PC-9 (cell line): ENCODE data around the gene APIP. TPM values are rescaled to one million over a fixed set of nuclear protein-coding genes. Genes with fewer than 3 reads are reported as not detected.
A peak's percentile ranks its signal among the peaks of the same experiment; 100 is the strongest.

Source experiments
- BruUV-seq: library from RNA; stranded (reverse); fragments of 400-500 nt; replicated peaks from 2 replicates; lab custom pipeline; 2021; lab: Mats Ljungman, UMichigan
- CTCF ChIA-PET: fragments of 300-600 bp; sonication (Branson Sonifier 250); formaldehyde crosslinking; loops from one replicate; lab custom pipeline; 2022; ENCODE audit warnings: antibody characterized with exemption; lab: Charles Lee
- POLR2A ChIA-PET: fragments of 300-600 bp; sonication (Branson Sonifier 250); formaldehyde crosslinking; loops from one replicate; lab custom pipeline; 2022; ENCODE audit warnings: antibody characterized with exemption; ENCODE audit not compliant: unreplicated experiment; lab: Charles Lee
- DNase-seq, 2 experiments: peaks; one replicate each; pipeline versions ENCODE4 v3.0.0 to v3.0.0-alpha.2; 2015 to 2022; ENCODE audit warnings: mixed read lengths in 1 of 2
- H2AFZ ChIP-seq: fragments of 200-600 bp; sonication (generic); 2 replicates; pipeline ENCODE4 v1.8.1; 2017; ENCODE audit warnings: antibody characterized with exemption
- H3F3A ChIP-seq: fragments of 200-600 bp; sonication (generic); 2 replicates; pipeline ENCODE4 v1.8.1; 2017; ENCODE audit warnings: antibody characterized with exemption, mild to moderate bottlenecking, low read depth; ENCODE audit not compliant: insufficient read depth
- H3K27ac ChIP-seq: fragments of 200-600 bp; sonication (generic); 2 replicates; pipeline ENCODE4 v1.6.1; 2016; ENCODE audit warnings: mixed run types
- H3K27me3 ChIP-seq: fragments of 200-600 bp; sonication (generic); 2 replicates; pipeline ENCODE4 v1.6.1; 2016; ENCODE audit warnings: low read depth, mixed run types; ENCODE audit not compliant: insufficient read depth
- H3K36me3 ChIP-seq: fragments of 200-600 bp; sonication (generic); 2 replicates; pipeline ENCODE4 v1.6.1; 2016; ENCODE audit warnings: low read depth, mixed run types
- H3K4me1 ChIP-seq: fragments of 200-600 bp; sonication (generic); replicated peaks from 2 replicates; pipeline ENCODE4 v1.6.1; 2016; ENCODE audit warnings: mixed run types; ENCODE audit not compliant: insufficient read depth
- H3K4me2 ChIP-seq: fragments of 200-600 bp; sonication (generic); 2 replicates; pipeline ENCODE4 v1.6.1; 2017; ENCODE audit warnings: mixed run types
- H3K4me3 ChIP-seq: fragments of 200-600 bp; sonication (generic); 2 replicates; pipeline ENCODE4 v1.6.1; 2016; ENCODE audit warnings: mixed run types
- H3K79me2 ChIP-seq: fragments of 200-600 bp; sonication (generic); 2 replicates; pipeline ENCODE4 v1.6.1; 2017; ENCODE audit warnings: low read depth, mixed run types
- H3K9me2 ChIP-seq: fragments of 200-600 bp; sonication (generic); 2 replicates; pipeline ENCODE4 v1.8.1; 2017; ENCODE audit warnings: mild to moderate bottlenecking; ENCODE audit not compliant: insufficient read depth
- H3K9me3 ChIP-seq: fragments of 200-600 bp; sonication (generic); 2 replicates; pipeline ENCODE4 v1.8.1; 2016; ENCODE audit warnings: low read depth; ENCODE audit not compliant: insufficient read depth
- H4K20me1 ChIP-seq: fragments of 200-600 bp; sonication (generic); 2 replicates; pipeline ENCODE4 v1.8.1; 2017; ENCODE audit not compliant: insufficient read depth
- EZH2 ChIP-seq: fragments of 200-600 bp; sonication (generic); IDR thresholded peaks from 2 replicates; pipeline ENCODE4 v1.8.0; 2017; ENCODE audit warnings: antibody characterized with exemption, low read depth
- intact Hi-C: fragments of 100-400 bp; cut with micrococcal nuclease; formaldehyde crosslinking; loops from one replicate; pipeline ENCODE4 v1.10.0; 2022; ENCODE audit not compliant: unreplicated experiment
- total RNA-seq: library from RNA; stranded (reverse); gene quantifications from 2 replicates; pipeline ENCODE4 v1.2.3, GENCODE V29; 2021
- TF ChIP-seq, protein P1 (sequence below): fragments of 200-600 bp; sonication (generic); conservative IDR thresholded peaks from 2 replicates; pipeline ENCODE4 v1.6.1; 2017; ENCODE audit warnings: mixed run types, antibody characterized with exemption, mild to moderate bottlenecking, moderate library complexity

APIP gene
- total RNA-seq, 1 experiment from 2014 or later = 41.0 TPM

DNA sequence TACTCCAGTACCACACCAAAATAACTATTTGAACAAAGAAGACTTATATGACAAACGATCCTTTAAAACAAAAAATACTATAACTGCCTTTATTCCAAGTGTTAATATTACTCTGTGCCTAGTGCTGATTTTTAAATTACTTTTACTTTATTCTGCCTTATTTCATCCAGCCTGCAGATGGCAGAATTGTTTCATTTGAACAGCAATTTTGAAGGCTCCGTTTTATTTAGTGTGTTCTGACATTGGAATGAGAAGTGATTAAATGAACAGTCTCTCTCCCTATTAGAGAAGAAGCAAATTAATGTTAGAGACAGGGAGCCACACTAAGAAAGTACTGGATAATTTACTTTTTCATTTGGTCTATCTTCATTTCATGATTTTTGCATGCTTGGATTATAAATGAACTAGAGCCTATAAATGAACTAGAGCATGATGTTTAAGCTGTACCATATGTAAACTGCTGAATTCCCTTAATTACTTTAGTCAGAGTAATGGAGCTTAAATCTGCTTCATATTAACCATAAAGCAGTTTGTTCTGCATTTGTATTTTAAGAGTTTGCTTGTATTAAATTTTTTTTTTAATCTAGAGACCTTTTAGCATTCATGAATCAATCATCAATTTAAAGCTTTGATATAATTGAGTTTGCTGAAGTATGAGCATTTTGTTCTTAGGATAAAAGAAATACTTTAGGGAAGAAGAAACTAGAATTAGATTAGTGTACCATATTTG lies 10.1 kb upstream of the APIP start:
- intact Hi-C loops = loop anchor here (1.0 to 10.0 kb wide), 8 partner anchors 71 to 1569 kb away; no protein-coding TSS in a partner anchor
- Histone ChIP-seq H3K9me3 (no peaks in the 10 kb centered on the region), H3K9me2 (no peaks in the 10 kb centered on the region; the same call in 1 of the 2 replicates), H4K20me1 (no peaks in the 10 kb centered on the region), H2AFZ (no peak overlapping the region), H3K4me3 (no peak overlapping the region), H3F3A (peaks cover 12% of the 10 kb centered on the region; the same call in 1 of the 2 replicates), H3K27me3 (no peaks in the 10 kb centered on the region), H3K36me3 (0 out of 2 replicates have a peak, but pooled peaks cover 24% of the 10 kb centered on the region), H3K4me1 (peaks cover 13% of the 10 kb centered on the region), H3K4me2 (0 out of 2 replicates have a peak overlapping the region, but pooled peaks have one; percentile 8), H3K27ac (no peak overlapping the region), H3K79me2 (peaks cover 85% of the 10 kb centered on the region)
- TF ChIP-seq EZH2 = no peak
- TF ChIP-seq, protein P1, sequence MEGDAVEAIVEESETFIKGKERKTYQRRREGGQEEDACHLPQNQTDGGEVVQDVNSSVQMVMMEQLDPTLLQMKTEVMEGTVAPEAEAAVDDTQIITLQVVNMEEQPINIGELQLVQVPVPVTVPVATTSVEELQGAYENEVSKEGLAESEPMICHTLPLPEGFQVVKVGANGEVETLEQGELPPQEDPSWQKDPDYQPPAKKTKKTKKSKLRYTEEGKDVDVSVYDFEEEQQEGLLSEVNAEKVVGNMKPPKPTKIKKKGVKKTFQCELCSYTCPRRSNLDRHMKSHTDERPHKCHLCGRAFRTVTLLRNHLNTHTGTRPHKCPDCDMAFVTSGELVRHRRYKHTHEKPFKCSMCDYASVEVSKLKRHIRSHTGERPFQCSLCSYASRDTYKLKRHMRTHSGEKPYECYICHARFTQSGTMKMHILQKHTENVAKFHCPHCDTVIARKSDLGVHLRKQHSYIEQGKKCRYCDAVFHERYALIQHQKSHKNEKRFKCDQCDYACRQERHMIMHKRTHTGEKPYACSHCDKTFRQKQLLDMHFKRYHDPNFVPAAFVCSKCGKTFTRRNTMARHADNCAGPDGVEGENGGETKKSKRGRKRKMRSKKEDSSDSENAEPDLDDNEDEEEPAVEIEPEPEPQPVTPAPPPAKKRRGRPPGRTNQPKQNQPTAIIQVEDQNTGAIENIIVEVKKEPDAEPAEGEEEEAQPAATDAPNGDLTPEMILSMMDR = peak; percentile 94
- no TSS peak for BruUV-seq
- CTCF ChIA-PET = interaction anchor here (0.6 to 1.5 kb wide), 7 partner anchors 11 to 465 kb away, joined by 3 to 4 read pairs (median 3); no protein-coding TSS in a partner anchor
- POLR2A ChIA-PET = interaction anchor here (0.6 to 0.7 kb wide), 2 partner anchors 91 to 1355 kb away, joined by 4 to 7 read pairs; no protein-coding TSS in a partner anchor
- peak; percentile 8 to 50 for DNase-seq

DNA sequence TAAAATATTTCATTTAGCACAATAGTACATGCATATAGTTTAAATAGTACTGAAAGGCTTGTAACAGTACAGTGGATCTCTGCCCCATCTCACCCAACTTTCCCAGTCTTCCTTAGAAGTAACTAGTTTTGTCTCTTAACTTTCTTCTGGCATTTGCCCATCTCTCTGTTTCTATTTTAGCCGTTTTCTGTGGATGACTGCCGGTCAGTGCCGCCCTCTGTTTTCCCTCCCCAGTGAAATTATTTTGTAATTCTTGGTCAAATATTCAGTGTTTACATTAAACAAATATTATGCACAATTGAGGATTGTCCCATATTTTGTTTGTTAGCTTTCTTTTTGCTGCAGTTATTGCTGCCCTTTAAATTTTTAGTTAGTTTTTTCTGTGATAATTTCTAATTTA lies 8.5 kb upstream of the APIP start:
- no peak overlapping the region for H2AFZ ChIP-seq
- CTCF ChIA-PET = interaction anchor here (1.0 kb wide), 1 partner anchor 453 kb away, joined by 3 read pairs; no protein-coding TSS in a partner anchor
- no peaks in the 10 kb centered on the region; the same call in 1 of the 2 replicates for H3K9me2 ChIP-seq
- 0 out of 2 replicates have a peak, but pooled peaks cover 19% of the 10 kb centered on the region for H3K36me3 ChIP-seq
- H3F3A ChIP-seq = peaks cover 12% of the 10 kb centered on the region; the same call in 1 of the 2 replicates
- H3K9me3 ChIP-seq = no peaks in the 10 kb centered on the region
- no peak overlapping the region for H3K27ac ChIP-seq
- intact Hi-C loops = loop anchor here (5.0 to 10.0 kb wide), 3 partner anchors 73 to 1570 kb away; no protein-coding TSS in a partner anchor
- H3K4me3 ChIP-seq = no peak overlapping the region
- BruUV-seq = no TSS peak
- TF ChIP-seq, protein P1 = no peak
- no peak for TF ChIP-seq EZH2
- no peak overlapping the region for H3K4me2 ChIP-seq
- H3K27me3 ChIP-seq = no peaks in the 10 kb centered on the region
- no peaks in the 10 kb centered on the region for H4K20me1 ChIP-seq
- H3K4me1 ChIP-seq = peaks cover 13% of the 10 kb centered on the region
- no peak for DNase-seq
- peaks cover 85% of the 10 kb centered on the region for H3K79me2 ChIP-seq
- POLR2A ChIA-PET = no interaction called here

DNA sequence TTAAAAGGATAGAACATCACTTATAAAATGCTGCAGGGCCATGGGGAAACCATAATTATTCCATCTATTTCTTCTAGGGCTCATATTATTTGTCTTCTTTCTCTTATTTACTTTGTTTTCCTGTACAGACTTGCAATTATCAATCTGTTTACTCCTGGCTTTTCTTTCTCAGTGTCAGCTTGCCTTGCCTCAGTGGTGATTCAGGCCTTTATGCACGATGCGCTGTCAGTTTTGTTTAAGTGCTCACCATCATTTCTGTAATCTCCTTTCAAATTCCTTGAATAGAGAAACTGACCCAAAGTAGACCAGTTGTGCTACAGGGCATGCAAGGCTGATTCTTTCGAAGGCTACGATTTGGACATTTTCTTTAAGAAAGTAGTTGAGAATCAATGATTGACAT lies 5.0 kb upstream of the APIP start:
- TF ChIP-seq, protein P1 = no peak
- no peak for TF ChIP-seq EZH2
- Histone ChIP-seq H3F3A (peaks cover 12% of the 10 kb centered on the region; the same call in 1 of the 2 replicates), H3K4me3 (no peak overlapping the region), H3K36me3 (0 out of 2 replicates have a peak, but pooled peaks cover 10% of the 10 kb centered on the region), H3K9me3 (no peaks in the 10 kb centered on the region), H3K9me2 (no peaks in the 10 kb centered on the region), H3K4me2 (no peak overlapping the region), H3K27ac (no peak overlapping the region), H2AFZ (no peak overlapping the region), H3K79me2 (peaks cover 82% of the 10 kb centered on the region), H4K20me1 (no peaks in the 10 kb centered on the region), H3K4me1 (peaks cover 17% of the 10 kb centered on the region), H3K27me3 (no peaks in the 10 kb centered on the region)
- ChIA-PET CTCF (no interaction called here), POLR2A (no interaction called here)
- BruUV-seq = no TSS peak
- intact Hi-C loops = loop anchor here (10.0 kb wide), 1 partner anchor 1574 kb away; no protein-coding TSS in a partner anchor
- no peak for DNase-seq
